NCI-H82 treated with DMSO at 0.1 percent for 48 hours (cell line): ENCODE results near the gene PTGES.

Source experiments
- DNase-seq: peaks from one replicate; lab custom pipeline; 2025; ENCODE audit not compliant: unreplicated experiment; lab: John Stamatoyannopoulos, UW

The PTGES gene

DNA sequence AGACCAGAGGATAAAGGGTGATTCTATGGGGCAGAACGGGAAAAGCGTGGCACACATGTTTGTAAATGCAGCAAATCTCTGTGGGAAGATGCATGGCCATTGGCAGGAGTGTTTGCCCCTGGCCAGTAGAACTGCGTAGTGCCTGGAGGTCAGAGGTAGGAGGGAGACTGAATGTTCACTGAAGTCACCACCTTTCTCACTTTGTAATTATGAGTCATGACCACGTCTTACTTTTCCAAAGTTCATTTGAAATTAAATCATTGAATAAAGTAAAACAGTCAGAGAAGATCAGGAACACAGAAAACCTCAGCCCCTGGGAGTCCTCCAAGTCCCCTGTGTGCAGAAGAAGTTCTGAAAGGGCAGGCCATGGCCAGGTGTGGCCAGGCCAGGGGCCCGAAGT lies 4.6 kb downstream of the PTGES start:
- no peak for DNase-seq

DNA sequence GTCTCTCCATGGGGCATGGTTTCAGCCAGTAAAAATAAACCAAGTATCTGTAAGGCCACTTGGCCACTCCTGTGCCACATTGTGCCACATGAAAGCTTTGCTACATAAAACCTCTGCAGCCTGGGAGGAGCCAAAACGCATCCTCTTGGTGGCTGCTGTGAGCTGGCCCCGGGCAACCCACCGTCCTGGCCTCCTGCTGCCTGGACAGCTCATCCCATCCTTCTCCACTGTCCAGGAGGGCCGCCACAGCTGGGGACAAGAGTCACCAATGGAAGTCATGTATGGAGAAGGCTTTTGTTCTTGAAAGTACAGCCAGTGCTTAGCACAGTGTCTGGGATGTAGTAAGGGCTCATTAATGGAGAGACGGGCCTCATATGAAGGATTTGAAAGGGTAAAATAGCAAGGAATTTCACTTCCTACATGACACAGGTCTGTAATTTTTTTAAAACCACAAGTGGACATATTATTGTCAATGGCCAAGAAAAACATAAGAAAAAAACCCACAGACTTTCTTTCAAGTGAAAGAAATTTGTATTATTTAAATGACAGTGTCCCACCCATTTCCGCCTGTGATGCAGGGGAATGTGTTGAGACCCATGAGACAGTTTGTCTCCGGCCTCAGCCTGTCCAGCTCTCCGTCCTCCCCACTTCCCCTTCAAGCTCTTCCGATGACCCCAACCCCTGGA lies 6.6 kb downstream of the PTGES start:
- no peak for DNase-seq

DNA sequence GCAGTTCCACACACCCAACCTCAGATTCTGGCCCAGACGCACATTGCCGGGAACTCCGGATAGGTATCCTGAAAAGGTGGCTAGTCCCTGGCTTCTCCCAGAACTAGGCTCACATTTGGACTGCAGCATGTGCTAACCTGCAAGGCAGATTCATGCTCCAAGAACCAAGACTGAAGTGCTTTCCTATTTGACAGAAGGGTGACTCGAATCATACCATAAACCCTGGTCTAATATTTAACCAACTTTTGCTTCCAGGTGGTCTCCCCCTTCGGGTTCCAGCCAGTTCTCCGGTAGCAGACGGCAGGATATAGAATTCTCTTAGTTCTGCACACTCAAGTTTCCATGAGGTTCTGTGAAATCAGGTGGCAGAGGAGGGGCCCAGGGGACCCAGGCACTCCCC lies 7.6 kb downstream of the PTGES start:
- no peak for DNase-seq

DNA sequence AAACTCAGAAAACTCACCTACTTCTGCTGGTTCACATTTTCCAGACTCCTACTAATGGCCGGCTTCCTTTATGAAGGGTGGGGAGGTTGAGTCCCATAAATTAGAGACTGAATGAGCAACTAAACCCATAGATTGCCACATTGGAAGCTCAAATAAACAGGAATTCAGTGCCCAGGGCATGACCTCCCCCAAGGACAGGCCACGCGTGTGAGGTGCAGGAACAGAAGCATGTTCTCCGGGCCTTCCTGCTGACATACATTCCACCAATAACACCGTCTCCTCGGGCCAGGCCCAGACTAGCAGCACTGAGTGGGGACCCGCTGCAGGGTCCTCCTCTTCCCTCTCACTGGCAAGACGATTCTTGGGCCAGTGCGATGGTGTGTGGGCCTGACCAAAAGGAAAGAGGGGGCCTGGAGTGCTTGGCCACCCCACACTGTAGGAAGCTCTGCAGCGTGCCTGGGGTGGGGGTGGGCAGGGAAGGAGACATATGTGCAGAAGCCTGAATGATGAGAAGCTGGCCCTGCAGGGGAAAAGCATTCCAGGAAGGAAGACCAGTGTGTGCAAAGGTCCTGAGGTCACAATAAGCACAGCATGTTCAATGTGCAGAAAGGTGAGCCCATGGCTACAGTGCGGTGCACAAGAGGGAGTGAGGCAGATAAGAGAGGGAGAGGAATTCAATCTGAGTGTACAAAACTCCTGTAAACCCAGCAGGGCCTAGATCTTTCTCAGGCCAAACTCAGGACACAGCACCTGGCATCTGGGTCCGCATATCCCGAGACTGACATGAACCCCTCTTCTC lies 12.0 kb downstream of the PTGES start:
- DNase-seq, result no peak

DNA sequence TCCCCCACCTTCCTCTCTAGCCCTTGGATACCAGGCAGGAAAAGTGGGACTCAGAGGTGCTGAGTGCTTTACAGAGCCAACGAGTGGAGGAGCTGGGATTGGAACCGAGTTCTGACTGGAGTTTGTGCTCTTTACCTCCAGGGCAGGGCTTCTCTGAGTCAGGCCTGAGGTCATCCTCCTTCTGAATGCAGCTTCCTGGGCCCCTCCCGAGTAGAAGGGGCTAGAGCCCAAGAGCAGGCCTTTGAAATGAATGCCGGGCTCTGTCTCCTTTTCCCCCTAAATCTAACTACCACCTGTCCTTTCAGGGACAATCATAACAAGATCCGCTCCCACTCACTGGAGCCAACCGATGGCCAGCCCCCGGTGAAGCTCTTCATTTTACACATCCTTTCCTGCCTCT lies 12.7 kb downstream of the PTGES start:
- DNase-seq, result no peak

DNA sequence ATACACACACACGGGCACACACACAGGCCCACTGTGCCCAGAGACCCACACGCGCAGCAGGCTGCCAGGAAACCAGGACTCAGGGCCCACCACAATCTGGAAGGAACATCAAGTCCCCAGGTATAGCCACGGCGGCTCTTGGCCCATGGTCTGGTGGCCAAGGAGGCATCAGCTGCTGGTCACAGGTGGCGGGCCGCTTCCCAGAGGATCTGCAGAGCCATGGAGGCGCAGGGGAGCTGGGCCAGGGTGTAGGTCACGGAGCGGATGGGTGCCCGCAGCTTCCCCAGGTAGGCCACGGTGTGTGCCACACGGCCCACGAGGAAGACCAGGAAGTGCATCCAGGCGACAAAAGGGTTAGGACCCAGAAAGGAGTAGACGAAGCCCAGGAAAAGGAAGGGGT lies 13.4 kb downstream of the PTGES start:
- DNase-seq, result no peak

DNA sequence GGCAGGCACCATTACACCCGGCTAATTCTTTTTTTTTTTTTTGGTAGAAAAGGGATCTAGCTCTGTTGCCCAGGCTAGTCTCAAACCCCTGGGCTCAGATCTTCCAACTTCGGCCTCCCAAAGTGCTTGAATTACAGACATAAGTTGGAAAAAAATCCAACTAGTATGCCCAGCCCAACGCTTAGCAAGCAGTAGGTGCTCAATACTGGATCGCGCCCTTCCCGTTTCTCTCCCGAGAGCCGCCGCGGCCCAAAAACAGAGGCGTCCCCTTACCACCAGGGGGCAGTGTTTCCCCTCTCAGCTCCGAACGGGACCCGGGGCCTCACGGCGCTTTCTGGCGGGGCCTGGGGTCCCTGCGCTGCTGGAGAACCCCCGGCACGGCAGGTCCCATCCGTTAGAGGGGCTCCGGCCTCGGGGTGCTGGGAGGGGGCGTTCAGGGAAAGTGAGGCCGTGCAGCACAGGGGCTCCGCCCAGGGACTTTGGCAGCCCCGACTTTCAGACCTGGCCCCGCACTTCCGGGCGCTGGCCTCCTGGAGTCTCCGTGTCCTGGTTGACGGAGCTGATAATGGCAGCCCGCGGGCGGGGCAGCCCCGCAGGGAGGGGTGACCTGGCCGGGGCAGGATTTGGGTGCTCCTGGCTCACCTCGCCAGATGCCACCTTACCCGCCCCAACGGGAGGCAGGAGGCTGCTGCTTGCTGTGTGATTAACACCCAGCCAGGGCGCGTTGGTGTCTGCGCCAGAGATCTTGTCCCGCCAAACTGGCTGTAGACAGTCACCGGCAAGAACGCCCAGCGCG lies 15.2 kb downstream of the PTGES start:
- DNase-seq, result peak; percentile 33

DNA sequence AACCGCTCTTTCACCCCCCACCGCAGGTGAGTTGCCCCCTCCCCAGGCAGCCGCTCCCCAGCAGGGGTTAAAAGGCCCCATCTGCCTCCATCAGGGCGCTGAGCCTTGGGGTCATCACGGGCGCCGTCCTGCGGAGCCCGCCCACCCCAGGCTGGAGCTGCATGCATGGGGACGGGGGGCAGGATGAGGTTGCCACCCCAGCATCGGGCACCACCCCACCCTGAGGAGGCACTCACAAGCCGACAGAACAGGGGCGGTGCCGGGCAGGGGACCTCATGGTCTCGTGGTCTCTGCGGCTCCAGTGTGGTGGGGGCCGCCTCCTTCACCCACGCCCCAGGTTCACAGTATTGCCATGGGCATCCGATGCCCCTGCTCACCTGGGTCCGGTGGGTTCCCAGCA lies 16.5 kb downstream of the PTGES start:
- no peak for DNase-seq

DNA sequence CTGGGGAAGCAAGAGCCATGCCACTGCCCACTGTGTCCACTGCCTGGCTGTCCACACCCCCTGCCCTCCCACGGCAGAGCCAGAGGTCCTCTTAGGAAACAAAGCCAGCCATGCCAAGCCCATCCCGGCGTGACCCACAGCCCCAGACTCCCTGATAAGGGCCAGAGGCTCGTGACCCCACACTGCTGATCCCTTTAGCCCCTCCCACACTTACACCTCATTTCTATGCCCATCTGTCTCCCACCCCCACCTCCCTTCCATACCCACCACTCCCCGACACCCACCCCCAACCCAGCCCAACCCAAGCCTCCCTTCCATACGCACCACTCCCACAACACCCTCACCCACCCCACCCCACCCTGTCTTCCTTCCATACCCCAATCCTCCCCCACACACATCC lies 17.3 kb downstream of the PTGES start:
- no peak for DNase-seq

DNA sequence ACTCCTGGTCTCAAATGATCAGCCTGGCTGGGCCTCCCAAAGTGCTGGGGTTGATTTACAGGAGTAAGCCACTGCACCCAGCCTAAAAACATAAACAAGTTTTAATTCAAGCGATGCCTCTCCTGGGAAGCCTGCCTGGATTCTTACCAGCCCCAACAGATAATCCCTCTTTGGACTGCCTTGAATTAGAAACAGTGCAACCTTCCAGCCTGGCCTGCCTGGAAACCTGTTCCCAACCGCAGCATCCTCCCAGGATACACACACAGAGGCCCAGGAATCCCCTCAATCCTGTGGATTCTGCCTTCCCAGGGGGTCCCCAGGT lies 19.2 kb downstream of the PTGES start:
- DNase-seq, result no peak

DNA sequence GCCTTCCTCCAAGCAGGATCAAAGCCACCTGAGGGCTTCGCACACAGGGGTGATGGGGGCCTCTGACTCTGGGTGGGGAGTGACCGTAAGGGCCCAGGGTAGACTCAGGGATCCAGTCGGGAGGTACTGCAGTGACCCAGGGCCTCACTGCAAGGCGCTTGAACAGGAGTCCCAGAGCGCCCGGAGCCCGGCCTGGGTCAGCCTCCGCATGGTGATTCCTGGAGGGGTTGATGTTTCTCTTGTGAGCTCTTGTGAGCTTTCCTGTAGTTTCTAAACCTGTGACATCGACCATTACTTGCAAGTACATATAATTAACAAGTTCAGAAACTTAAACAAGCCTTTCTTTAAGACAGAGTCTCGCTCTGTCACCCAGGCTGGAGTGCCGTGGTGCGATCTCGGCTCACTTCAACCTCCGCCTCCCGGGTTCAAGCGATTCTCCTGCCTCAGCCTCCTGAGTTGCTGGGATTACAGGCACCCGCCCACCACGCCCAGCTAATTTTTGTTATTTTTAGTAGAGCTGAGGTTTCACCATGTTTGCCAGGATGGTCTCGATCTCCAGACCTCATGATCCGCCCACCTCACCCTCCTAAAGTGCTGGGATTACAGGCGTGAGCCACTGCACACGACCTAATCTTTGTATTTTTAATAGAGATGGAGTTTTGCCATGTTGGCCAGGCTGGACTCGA lies 19.8 kb downstream of the PTGES start:
- no peak for DNase-seq

DNA sequence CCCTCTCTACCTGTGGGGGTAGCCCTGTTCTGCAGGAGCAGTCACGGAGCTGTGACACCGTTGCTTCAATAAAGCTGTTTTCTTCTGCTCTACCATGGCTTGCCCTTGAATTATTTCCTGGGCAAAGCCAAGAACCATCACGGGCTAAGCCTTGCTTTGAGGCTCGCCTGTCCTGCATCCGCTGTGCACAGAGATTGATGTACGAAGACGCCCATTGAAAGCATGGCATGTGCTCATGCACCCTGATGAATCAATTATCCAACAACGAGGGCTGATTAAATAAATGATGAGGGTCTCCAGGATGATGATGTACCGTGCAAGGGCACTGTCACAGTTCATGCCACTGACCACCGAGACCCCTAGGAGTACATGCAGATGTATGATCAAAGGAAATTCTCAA lies 20.7 kb downstream of the PTGES start:
- no peak for DNase-seq

DNA sequence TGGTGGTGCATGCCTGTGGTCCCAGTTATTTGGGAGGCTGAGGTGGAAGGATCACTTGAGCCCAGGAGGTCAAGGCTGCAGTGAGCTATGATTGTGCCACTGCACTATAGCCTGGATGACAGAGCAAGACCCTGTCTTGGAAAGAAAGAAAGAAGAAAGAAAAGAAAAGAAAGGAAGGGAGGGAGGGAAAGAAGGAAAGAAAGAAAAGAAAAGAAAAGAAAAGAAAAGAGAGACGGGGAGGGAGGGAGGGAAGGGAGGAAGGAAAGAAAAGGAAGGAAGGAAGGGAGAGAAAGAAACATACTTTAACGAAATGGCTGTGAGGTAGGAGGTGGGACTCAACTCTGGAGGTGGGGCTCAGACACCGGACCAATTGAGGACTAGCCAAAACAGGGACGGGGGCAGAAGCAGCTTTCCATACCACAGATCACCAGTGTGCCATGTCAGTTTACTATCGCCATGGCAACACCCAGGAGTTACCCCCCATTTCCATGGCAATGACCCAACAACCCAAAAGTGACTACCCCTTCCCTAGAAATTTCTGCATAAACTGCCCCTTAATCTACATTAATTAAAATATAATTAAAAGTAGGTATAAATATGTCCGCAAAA lies 21.3 kb downstream of the PTGES start:
- no peak for DNase-seq

DNA sequence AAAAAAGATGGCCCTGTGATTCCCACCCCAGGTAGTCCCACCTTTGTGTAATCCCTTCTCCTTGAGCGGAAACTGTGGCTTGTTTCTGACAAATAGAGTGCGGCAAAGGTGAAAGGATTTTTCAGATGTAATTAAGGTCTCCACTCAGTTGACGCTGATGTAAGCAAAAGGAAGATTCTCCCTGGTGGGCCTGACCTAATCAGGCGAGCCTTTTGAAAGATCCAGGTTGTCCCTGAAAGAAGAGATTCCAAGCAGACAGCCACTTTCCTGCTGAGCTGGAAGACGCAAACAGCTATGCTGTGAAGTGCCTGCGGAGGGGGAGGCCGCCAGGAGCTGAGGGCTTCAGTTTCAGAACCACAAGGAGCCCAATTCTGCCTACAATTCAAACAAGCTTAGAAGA lies 24.1 kb downstream of the PTGES start:
- DNase-seq, result no peak

DNA sequence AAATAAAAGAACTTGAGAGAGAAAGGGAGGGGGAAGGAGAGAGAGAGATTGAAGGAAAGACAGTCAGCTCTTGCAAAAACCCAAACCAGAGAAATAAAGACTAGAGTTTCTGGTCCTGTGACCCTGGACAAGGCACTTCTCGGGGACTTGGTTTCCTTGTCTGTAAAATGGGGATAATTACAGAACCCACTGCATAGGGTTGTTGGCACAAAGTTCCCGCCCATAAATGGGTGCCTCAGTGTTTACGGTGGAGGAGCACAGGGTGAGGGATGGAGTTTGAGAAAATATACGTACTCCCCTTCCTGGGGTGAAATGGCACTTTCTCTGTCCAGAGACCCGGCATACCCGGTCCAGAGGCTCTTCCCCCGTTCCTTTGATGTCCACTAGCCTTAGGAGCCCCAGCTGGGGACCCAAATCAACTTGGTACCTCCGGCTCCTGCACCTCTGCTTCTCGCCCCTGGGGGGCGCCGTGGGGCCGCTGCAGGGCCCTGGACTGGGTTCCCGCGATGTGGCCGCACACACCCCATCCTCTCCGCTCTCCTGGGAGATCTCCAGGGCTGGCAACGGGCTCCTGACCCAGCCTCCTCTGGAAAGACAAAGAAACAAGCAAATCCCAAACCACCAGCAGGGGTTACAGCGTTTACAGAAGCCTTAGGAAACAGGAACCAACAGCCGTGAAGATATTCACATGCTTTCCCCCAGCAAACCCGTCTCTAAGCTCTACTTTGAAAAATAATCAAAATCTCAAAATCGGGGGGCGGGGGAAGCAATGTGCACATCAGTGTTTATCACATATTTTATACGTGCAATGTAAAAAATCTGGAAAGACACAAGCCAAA lies 26.3 kb downstream of the PTGES start:
- no peak for DNase-seq

DNA sequence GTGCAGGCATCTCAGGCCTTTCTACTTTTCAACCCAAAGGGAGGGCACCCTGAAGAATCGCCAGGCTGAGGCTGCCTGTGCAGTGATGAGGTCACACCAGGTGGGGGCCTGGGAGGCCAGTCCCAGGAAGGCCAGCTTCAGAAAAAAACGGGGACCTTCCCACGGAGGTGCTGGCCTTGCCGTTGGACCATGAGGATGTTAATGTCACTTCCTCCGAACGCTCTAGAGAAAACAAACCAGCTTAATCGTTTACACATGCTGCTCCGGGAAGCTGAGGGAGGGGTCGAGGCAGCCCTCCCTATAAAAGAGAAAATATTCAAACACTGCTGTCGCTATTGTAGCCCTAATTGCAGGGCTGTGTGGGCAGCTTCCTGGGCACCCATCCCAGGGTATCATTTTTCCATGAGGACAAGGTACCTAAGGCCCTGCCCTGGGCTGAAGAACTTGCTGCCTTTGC lies 27.0 kb downstream of the PTGES start:
- DNase-seq, result no peak

DNA sequence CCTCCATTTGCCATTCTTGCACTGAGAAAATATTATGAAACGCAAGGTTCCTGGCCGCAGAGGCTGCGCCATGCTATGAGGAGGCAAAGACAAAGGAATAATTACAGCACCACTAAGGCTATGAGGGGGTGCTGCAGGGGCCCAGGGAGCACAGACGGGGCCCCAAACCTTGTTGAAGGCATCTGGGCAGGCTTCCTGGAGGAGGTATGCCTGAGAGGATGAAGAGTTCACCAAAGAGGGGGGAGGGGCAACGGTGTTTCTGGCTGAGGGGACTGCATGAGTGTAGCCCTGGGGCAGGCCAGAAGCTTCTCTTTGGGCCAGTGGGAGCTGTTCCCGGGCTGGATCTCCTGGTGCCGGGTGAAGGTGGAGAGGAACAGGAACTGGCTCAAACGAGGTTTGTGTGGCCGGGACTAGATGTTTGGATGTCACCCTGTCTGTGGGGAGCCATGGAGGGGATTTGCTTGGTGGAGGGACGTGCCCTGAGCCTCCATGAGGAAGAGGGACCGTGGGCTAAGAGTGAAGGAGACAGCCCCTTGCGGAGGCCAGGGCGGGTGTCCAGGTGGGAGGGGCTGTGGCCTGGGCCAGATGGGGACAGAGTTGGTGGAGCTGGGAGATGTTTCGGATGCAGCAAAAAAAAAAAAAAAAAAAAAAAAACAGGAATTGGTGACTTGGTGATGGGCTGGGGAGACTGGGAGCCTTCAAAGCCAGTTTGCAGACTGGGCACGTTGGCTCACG lies 28.2 kb downstream of the PTGES start:
- no peak for DNase-seq

DNA sequence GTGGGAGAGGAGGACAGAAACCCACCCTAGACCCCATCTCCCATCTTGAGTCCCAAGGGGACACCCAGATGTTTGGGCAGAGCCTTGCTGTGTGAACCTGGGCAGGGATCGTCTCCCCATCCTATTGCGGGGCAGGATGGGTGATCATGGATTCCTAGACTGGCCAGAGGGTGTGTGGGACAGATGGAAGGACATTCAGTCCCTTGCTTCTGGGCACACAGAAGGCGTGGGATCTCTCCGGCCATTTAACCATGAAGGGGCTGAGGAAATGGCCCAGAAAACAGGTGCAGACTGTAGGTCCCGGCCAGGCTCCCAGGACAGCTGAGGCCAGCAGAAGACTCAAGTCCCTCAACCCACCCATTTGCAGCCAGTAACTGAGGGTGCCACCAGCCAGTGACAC lies 29.9 kb downstream of the PTGES start:
- DNase-seq, result no peak

DNA sequence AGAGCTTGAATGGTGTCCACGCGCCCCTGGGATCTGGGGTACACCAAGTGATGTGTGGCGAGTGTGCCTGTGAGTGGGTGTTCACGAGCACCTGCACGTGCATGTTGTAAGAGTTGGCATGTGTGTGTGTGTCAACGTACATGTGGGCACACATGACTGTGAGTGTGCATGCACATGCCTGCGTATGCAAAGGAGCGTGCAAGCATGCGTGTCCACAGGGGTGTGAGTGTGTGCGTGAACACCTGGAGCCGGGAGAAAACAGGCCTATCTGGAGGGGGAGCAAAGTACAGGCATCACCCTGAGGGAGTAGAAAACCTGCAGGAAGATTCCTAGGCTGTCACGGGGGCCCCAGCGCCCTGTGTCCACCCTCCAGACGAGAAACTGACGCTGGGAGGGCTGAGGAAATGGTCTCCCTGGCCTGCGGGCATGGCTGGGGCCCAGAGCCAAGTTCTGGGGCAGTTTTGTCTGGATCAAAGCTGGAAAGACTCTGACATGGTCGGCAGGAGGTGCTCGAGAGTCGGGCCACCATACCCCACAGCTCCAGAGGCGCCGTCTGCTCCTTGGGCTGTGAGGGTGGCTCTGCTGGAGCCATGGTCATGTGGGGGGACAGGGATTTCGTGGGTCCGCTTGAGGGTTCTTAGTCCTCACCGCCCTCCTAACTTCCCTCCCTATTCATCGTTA lies 31.8 kb downstream of the PTGES start:
- no peak for DNase-seq
